Astrocyte (in vitro differentiated cells and primary cell): ENCODE data around the gene SCAP. TPM values are rescaled to one million over a fixed set of nuclear protein-coding genes. Genes with fewer than 3 reads are reported as not detected.

Source experiments
- DNase-seq: peaks from one replicate; pipeline ENCODE4 v3.0.0-alpha.2; 2010; ENCODE audit warnings: low read depth
- FAIRE-seq: peaks from 2 replicates; lab custom pipeline; 2011; peaks lifted over from hg19 to GRCh38; lab: Jason Lieb, UNC
- H2AFZ ChIP-seq: 2 replicates; pipeline ENCODE4 v1.6.0; 2012; ENCODE audit warnings: low read depth, low read length, inconsistent platforms
- H3K27ac ChIP-seq: 2 replicates; pipeline ENCODE4 v1.5.1; 2011; ENCODE audit warnings: low read depth, low read length, inconsistent platforms
- H3K27me3 ChIP-seq: 2 replicates; pipeline ENCODE4 v1.6.0; 2011; ENCODE audit warnings: low read length, inconsistent platforms; ENCODE audit not compliant: insufficient read depth
- H3K36me3 ChIP-seq: 2 replicates; pipeline ENCODE4 v1.5.1; 2011; ENCODE audit warnings: low read length, inconsistent platforms; ENCODE audit not compliant: insufficient read depth
- H3K4me1 ChIP-seq: 2 replicates; pipeline ENCODE4 v1.5.1; 2011; ENCODE audit warnings: low read length, inconsistent platforms; ENCODE audit not compliant: insufficient read depth
- H3K4me2 ChIP-seq: 2 replicates; pipeline ENCODE4 v1.6.0; 2012; ENCODE audit warnings: low read length, inconsistent platforms
- H3K4me3 ChIP-seq: 2 replicates; pipeline ENCODE4 v1.5.1; 2011; ENCODE audit warnings: low read depth, mild to moderate bottlenecking, low read length, inconsistent platforms; ENCODE audit not compliant: insufficient read depth
- H3K79me2 ChIP-seq: 2 replicates; pipeline ENCODE4 v1.6.0; 2012; ENCODE audit warnings: mild to moderate bottlenecking, low read length, inconsistent platforms; ENCODE audit not compliant: insufficient read depth
- H3K9ac ChIP-seq: 2 replicates; pipeline ENCODE4 v1.6.0; 2012; ENCODE audit warnings: mild to moderate bottlenecking, low read length, inconsistent platforms
- H3K9me3 ChIP-seq: 2 replicates; pipeline ENCODE4 v1.5.1; 2012; ENCODE audit warnings: low read depth, mild to moderate bottlenecking, low read length, inconsistent platforms; ENCODE audit not compliant: insufficient read depth
- H4K20me1 ChIP-seq: 2 replicates; pipeline ENCODE4 v1.6.0; 2012; ENCODE audit warnings: low read length, inconsistent platforms; ENCODE audit not compliant: insufficient read depth
- H3K27ac Mint-ChIP-seq: one replicate; pipeline ENCODE4 v1.8.0; 2021; ENCODE audit warnings: mild to moderate bottlenecking, mixed read lengths; ENCODE audit not compliant: unreplicated experiment
- H3K27me3 Mint-ChIP-seq: one replicate; pipeline ENCODE4 v1.8.0; 2021; ENCODE audit warnings: low read depth, mixed read lengths; ENCODE audit not compliant: unreplicated experiment
- H3K36me3 Mint-ChIP-seq: one replicate; pipeline ENCODE4 v1.8.0; 2021; ENCODE audit warnings: low read depth, mixed read lengths; ENCODE audit not compliant: unreplicated experiment
- H3K4me1 Mint-ChIP-seq: one replicate; pipeline ENCODE4 v1.8.0; 2021; ENCODE audit warnings: low read depth, mixed read lengths; ENCODE audit not compliant: unreplicated experiment
- H3K4me3 Mint-ChIP-seq: one replicate; pipeline ENCODE4 v1.8.0; 2021; ENCODE audit warnings: mild to moderate bottlenecking, moderate library complexity, mixed read lengths; ENCODE audit not compliant: unreplicated experiment
- H3K9me3 Mint-ChIP-seq: one replicate; pipeline ENCODE4 v1.8.0; 2021; ENCODE audit warnings: mild to moderate bottlenecking, mixed read lengths; ENCODE audit not compliant: unreplicated experiment
- CTCF ChIP-seq: IDR thresholded peaks from 2 replicates; pipeline ENCODE4 v1.5.1; 2011; ENCODE audit warnings: low read depth, mild to moderate bottlenecking, inconsistent platforms, low read length, moderate library complexity; ENCODE audit not compliant: insufficient read depth
- EZH2 ChIP-seq: IDR thresholded peaks from 2 replicates; pipeline ENCODE4 v1.6.1; 2012; ENCODE audit warnings: mild to moderate bottlenecking, low read length, inconsistent platforms; ENCODE audit not compliant: insufficient read depth
- total RNA-seq: library from RNA; stranded (reverse); gene quantifications from 2 replicates; pipeline ENCODE4 v1.2.1, GENCODE V29; 2021

The SCAP gene
- total RNA-seq, 1 donor from 2014 or later, result 47.9 TPM

- no peak overlapping the region for H2AFZ ChIP-seq
- Mint-ChIP-seq H3K27me3 (no peaks in the 10 kb centered on the region), H3K4me3 (no peak overlapping the region), H3K4me1 (peaks cover 7% of the 10 kb centered on the region), H3K36me3 (peaks cover 9% of the 10 kb centered on the region), H3K27ac (no peak overlapping the region), H3K9me3 (no peaks in the 10 kb centered on the region)
- TF ChIP-seq EZH2 (no peak), CTCF (no peak)
- H3K27me3 ChIP-seq, result no peaks in the 10 kb centered on the region
- no peak overlapping the region for H3K27ac ChIP-seq
- no peak overlapping the region for H3K4me3 ChIP-seq
- DNase-seq, result no peak
- H4K20me1 ChIP-seq, result peaks cover 38% of the 10 kb centered on the region
- no peak overlapping the region for H3K9ac ChIP-seq
- H3K4me2 ChIP-seq, result no peak overlapping the region
- H3K36me3 ChIP-seq, result peaks cover 4% of the 10 kb centered on the region
- no peaks in the 10 kb centered on the region for H3K9me3 ChIP-seq
- peaks cover 11% of the 10 kb centered on the region for H3K4me1 ChIP-seq
- no peak for FAIRE-seq
- peaks cover 13% of the 10 kb centered on the region for H3K79me2 ChIP-seq
Measured at GRCh38 chr3:47407237-47407636, 68.5 kb downstream of the SCAP start.

GRCh38 chr3:47406762-47407149 is 69.0 kb downstream of the SCAP start:
- Histone ChIP-seq H4K20me1 (peaks cover 38% of the 10 kb centered on the region), H3K27me3 (no peaks in the 10 kb centered on the region), H2AFZ (no peak overlapping the region), H3K79me2 (peaks cover 15% of the 10 kb centered on the region), H3K36me3 (peaks cover 4% of the 10 kb centered on the region), H3K9ac (no peak overlapping the region), H3K9me3 (no peaks in the 10 kb centered on the region), H3K4me3 (no peak overlapping the region), H3K4me1 (peaks cover 11% of the 10 kb centered on the region), H3K27ac (no peak overlapping the region), H3K4me2 (no peak overlapping the region)
- H3K4me3 Mint-ChIP-seq, result no peak overlapping the region
- H3K27me3 Mint-ChIP-seq, result no peaks in the 10 kb centered on the region
- no peak overlapping the region for H3K27ac Mint-ChIP-seq
- TF ChIP-seq CTCF, result no peak
- no peak for TF ChIP-seq EZH2
- no peak for DNase-seq
- H3K36me3 Mint-ChIP-seq, result peaks cover 9% of the 10 kb centered on the region
- no peaks in the 10 kb centered on the region for H3K9me3 Mint-ChIP-seq
- FAIRE-seq, result no peak
- H3K4me1 Mint-ChIP-seq, result peaks cover 7% of the 10 kb centered on the region

DNA sequence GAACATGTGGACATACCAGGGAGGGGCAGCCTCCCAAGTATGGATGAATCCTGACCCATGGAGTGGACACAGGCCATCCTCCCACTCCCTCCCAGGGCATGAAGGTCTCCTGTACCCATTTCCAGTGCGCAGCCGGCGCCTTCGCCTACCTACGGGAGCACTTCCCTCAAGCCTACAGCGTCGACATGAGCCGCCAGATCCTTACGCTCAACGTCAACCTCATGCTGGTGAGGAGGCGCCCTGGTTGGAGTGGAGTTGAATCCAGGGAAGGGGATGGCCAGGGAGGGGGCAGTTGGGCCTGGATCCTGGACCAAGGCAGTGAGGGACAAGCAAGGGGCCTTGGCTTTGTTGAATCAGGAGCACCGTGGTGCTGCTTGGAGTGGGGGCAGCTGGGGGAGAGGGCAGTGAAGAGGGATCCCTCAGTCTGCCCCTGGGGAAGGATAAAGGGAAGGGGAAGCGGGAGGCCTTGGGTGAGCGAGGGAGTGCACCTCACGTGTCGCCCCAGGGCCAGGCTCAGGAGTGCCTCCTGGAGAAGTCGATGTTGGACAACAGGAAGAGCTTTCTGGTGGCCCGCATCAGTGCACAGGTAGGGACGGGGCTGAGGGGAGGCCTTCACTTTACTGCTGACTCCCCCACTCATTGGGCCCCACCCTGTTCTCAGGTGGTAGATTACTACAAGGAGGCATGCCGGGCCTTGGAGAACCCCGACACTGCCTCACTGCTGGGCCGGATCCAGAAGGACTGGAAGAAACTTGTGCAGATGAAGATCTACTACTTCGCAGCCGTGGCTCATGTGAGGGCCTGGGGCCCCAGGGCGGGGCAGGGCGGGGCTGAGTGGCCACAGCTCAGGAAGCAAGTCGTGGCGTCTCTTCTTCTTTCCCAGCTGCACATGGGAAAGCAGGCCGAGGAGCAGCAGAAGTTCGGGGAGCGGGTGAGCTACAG is 69.7 kb downstream of the SCAP start:
- Histone ChIP-seq H3K27ac (no peak overlapping the region), H3K79me2 (peaks cover 22% of the 10 kb centered on the region), H4K20me1 (peaks cover 43% of the 10 kb centered on the region), H3K4me3 (no peak overlapping the region), H2AFZ (no peak overlapping the region), H3K36me3 (peaks cover 4% of the 10 kb centered on the region), H3K4me2 (no peak overlapping the region), H3K9ac (no peak overlapping the region), H3K27me3 (no peaks in the 10 kb centered on the region), H3K9me3 (no peaks in the 10 kb centered on the region), H3K4me1 (peaks cover 11% of the 10 kb centered on the region)
- Mint-ChIP-seq H3K9me3 (no peaks in the 10 kb centered on the region), H3K27me3 (no peaks in the 10 kb centered on the region), H3K36me3 (peaks cover 9% of the 10 kb centered on the region), H3K4me3 (no peak overlapping the region), H3K4me1 (peaks cover 7% of the 10 kb centered on the region), H3K27ac (no peak overlapping the region)
- DNase-seq, result no peak
- no peak for FAIRE-seq
- TF ChIP-seq CTCF (no peak), EZH2 (no peak)
